ENCODE data around the gene SPTLC2.
"Not testable (repeated sequence)": the region's sequence is repeated elsewhere in the genome, so short reads cannot be mapped to it uniquely, and the experiment has no call there.

DNA sequence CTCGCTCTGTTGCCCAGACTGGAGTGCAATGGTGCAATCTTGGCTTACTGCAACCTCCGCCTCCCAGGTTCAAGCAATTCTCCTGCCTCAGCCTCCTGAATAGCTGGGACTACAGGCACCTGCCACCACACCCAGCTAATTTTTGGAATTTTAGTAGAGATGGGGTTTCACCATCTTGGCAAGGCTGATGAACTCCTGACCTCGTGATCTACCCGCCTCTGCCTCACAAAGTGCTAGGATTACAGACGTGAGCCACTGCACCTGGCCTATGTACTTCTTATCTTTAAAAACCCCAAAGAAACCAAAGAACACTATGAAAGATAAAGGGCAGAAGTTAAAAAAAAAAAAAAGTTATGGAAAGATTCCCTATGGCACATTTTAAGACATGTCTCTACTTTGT lies 79.5 kb downstream of the SPTLC2 start:
- TF ChIP-seq, protein P1, sequence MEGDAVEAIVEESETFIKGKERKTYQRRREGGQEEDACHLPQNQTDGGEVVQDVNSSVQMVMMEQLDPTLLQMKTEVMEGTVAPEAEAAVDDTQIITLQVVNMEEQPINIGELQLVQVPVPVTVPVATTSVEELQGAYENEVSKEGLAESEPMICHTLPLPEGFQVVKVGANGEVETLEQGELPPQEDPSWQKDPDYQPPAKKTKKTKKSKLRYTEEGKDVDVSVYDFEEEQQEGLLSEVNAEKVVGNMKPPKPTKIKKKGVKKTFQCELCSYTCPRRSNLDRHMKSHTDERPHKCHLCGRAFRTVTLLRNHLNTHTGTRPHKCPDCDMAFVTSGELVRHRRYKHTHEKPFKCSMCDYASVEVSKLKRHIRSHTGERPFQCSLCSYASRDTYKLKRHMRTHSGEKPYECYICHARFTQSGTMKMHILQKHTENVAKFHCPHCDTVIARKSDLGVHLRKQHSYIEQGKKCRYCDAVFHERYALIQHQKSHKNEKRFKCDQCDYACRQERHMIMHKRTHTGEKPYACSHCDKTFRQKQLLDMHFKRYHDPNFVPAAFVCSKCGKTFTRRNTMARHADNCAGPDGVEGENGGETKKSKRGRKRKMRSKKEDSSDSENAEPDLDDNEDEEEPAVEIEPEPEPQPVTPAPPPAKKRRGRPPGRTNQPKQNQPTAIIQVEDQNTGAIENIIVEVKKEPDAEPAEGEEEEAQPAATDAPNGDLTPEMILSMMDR (IDR thresholded peaks at IDR 0.05) = not testable (repeated sequence)
- TF ChIP-seq POLR2A (IDR thresholded peaks at IDR 0.05) = not testable (repeated sequence)
